HepG2 (cell line): ENCODE data around the gene CGB3.

Source experiments
- EZH2 ChIP-seq: conservative IDR thresholded peaks from 2 replicates; pipeline ENCODE4 v1.6.1; 2012; ENCODE audit warnings: mild to moderate bottlenecking, low read depth, low read length, moderate library complexity
- HOXA5 ChIP-seq: sonication (generic); formaldehyde crosslinking; IDR thresholded peaks from 2 replicates; pipeline ENCODE4 v1.4.0; 2020; ENCODE audit warnings: missing genetic modification reagents
- NFE2L1 ChIP-seq: sonication (generic); formaldehyde crosslinking; IDR thresholded peaks from 2 replicates; pipeline ENCODE4 v1.4.0; 2020; ENCODE audit warnings: missing genetic modification reagents, mild to moderate bottlenecking, borderline replicate concordance
- NFRKB ChIP-seq: fragments of 450-650 bp; IDR thresholded peaks from 2 replicates; pipeline ENCODE4 v1.6.1; 2017
- RERE ChIP-seq: IDR thresholded peaks from 2 replicates; pipeline ENCODE4 v1.6.1; 2016; ENCODE audit warnings: low read depth, missing genetic modification reagents, missing compliant biosample characterization
- ZBTB21 ChIP-seq: sonication (generic); formaldehyde crosslinking; IDR thresholded peaks from 2 replicates; pipeline ENCODE4 v1.4.0; 2020; ENCODE audit warnings: missing genetic modification reagents
- ZBTB44 ChIP-seq: sonication (generic); formaldehyde crosslinking; IDR thresholded peaks from 2 replicates; pipeline ENCODE4 v1.4.0; 2020; ENCODE audit warnings: missing genetic modification reagents
- ZNF350 ChIP-seq: sonication (generic); formaldehyde crosslinking; IDR thresholded peaks from 2 replicates; pipeline ENCODE4 v1.4.0; 2020; ENCODE audit warnings: mild to moderate bottlenecking, low read depth, missing genetic modification reagents, borderline replicate concordance

GRCh38 chr19:49011194-49011593, 12.9 kb downstream of the CGB3 start:
- TF ChIP-seq RERE (no peak), NFRKB (no peak), HOXA5 (no peak), EZH2 (no peak), ZBTB44 (CRISPR knock-in tag) (no peak), ZNF350 (CRISPR knock-in tag) (no peak), NFE2L1 (no peak), ZBTB21 (no peak)
